HG02840 (cell line): ENCODE measurements around the gene MLXIP.

Source experiments
- ATAC-seq: cut with Tn5 transposase; IDR thresholded peaks from one replicate; pipeline ENCODE4 v1.9.1; 2021; ENCODE audit warnings: mild to moderate bottlenecking, moderate library complexity, moderate number of reproducible peaks; ENCODE audit not compliant: unreplicated experiment, low FRiP score

The MLXIP gene

GRCh38 chr12:122073815-122074214 lies 4.7 kb upstream of the MLXIP start:
- ATAC-seq = no peak

DNA sequence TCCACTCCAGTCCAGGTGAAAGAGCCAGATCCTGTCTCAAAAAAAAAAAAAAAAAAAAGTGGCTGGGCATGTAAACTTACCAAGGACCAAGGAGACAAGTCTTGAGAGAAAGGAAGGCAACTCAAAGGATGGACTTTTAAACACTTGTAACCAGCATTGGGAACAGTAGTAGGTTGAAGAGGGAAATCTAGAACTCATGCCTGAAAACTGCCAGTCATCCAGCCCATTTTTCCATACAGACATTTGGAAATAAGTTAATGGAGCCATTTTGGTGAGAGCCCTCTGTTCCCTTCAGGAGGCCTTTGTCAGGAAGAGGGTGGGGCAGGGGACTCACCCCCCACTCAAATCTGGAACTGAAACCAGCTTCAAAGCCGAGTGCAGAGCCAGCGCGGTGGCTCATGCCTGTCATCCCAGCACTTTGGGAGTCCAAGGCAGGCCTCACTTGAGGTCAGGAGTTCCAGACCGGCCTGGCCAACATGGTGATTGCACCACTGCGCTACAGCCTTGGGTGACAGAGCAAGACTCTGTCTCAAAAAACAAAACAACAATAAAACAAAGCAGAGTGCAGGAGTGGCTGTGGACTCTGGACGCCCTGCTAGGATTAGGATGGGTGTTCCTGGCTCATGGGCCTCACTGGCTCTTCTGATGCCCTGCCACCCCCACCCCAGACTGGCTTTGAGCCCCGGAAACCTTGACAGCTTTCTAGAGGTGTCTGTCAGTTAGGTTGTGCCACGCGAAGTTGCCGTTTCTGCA lies 1.6 kb upstream of the MLXIP start:
- no peak for ATAC-seq

DNA sequence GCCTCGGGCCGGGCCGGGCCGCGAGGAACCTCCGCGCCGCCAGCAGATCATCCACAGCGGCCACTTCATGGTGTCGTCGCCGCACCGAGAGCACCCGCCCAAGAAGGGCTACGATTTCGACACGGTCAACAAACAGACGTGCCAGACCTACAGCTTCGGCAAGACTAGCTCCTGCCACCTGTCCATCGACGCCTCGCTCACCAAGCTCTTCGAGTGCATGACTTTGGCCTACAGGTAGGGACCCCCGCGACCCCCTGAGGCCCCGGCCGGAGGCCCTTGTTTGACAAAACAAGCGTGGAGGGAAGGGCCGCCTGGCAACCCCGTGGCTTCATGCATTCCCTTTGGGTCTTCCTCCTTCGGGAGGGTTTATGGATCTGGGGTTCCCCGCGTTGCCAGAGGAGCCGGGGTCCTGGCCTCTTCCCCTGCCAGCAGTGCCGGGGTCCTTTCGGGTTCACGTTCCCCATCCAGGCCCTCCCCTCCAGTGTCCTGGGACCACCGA lies 526 bp downstream of the MLXIP start:
- ATAC-seq = no peak

DNA sequence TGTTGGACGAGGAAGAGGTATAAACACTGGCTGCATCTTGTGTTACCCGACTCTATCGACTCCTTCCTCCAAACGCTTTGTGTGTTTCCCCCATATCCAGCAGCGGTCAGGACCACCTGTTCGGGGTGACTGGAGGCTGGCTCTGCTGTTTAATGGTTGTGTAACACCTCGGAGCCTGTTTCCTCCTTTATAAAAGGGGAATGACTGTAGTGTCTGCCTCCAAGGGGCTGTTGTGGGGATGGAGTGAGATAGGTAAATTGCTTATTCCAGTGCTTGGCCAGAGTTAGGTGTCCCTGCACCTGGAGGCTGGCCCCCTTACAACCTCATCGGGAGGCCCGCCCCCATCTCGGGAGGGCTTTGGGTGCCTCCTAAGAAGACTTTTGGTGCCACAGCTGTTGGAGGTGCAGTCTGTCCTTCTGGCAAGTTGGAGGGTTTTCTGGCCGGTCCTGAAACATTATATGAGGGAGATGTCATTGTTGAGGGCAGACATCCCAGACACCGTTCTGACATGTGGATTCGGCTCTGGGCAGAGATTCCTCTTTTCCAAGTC lies 1.1 kb downstream of the MLXIP start:
- ATAC-seq = no peak

GRCh38 chr12:122080149-122081082 lies 1.9 kb downstream of the MLXIP start:
- no peak for ATAC-seq

DNA sequence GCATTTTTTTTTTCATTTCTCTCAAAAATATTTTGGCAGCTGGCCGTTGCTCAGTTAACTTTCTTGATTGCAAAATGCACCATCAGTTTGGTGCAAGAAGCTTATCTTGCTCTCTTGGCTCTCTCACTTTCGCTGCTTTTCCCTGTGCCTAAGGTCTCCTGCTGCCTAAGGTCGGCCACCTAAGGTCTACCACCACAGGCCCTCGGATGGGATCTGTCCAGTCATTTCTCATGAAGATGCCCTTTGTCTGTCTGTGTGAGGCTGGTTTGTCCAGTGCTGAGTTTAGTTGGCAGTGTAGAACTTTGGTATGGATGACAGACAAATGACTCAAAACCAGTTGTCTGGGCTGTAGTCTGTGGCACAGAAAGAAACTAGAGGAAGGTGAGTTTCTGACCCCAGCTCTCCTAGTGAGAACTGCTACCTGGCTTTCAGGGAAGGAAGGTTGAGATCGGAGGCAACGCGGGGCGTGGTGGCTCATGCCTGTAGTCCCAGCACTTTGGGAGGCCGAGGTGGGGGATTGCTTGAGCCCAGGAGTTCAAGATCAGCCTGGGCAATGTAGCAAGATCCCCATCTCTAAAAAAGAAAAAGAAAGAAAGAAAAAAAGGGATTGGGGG lies 2.6 kb downstream of the MLXIP start:
- no peak for ATAC-seq

GRCh38 chr12:122081697-122082221 lies 3.2 kb downstream of the MLXIP start:
- peak; percentile 39 for ATAC-seq

GRCh38 chr12:122082621-122083356 lies 4.2 kb downstream of the MLXIP start:
- ATAC-seq = no peak

DNA sequence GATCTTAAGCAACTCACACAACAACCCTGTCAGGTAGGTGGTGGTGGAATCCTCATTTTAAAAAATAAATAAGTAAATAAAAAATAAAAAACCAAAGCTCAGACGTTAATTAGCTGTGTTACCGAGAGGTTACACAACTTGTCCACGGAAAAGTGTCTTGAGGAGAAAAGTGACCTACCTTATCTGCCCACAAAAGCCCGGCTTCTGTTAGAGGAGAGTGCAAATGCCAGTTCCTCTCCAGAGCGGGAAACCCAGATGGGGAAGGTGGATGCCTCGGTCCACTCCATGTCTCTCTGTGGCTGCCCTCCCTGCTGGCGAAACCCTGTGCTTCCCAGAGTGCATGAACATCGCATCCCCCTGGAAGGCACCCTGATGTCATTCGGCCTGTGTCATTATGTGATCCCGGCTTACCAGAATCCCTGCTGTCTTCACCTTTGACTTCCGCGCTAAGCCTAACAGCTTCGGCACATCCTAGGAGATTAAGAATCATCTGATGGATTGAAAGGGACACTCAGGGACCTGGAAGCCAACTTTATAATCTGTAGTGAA lies 6.4 kb downstream of the MLXIP start:
- ATAC-seq = no peak

- no peak for ATAC-seq
These were observed 7.0 kb downstream of the MLXIP start for GRCh38 chr12:122085591-122085990.

- ATAC-seq = no peak
These were observed 7.6 kb downstream of the MLXIP start for GRCh38 chr12:122086116-122086515.

GRCh38 chr12:122086641-122087285 lies 8.2 kb downstream of the MLXIP start:
- ATAC-seq = no peak

- no peak for ATAC-seq
These were observed 9.0 kb downstream of the MLXIP start for GRCh38 chr12:122087431-122088178.

DNA sequence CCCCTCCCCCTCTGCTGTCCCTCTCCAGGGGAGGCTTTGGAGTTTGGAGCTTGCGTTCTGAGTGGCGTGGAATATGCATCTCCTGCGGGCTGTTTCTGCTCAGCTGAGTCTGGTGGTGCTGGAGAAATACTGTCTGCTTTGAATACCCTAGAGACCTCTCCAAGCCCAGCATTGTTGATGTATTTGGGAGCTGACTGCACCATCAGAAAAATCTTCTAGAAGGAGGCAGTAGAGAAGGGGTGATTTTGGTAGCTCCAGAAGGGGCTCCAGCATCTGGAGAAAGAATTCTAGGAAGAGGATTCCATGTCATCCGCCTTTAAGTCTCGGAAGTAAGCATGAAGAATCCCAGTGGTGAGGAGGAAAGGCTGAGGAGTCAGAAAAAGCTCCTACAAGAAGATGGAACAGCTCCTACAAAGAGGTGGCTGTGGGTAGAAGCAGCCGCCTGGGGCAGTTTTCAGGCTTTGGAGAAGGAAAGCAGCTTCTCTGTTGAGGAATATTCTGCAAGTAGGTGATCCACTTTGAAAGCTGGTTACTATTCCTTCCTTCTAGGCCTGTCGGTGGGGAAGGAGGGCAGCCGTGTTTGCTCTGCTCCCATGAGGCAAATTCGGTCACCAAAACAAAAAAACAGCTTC lies 9.7 kb downstream of the MLXIP start:
- ATAC-seq = no peak

GRCh38 chr12:122089077-122089476 lies 10.5 kb downstream of the MLXIP start:
- ATAC-seq = no peak

GRCh38 chr12:122090759-122091515 lies 12.4 kb downstream of the MLXIP start:
- no peak for ATAC-seq
